ENCODE results near the gene DNAH11. TPM values are rescaled to one million over a fixed set of nuclear protein-coding genes. Genes with fewer than 3 reads are reported as not detected.

Gene DNAH11
- total and polyA plus RNA-seq, 2 of the 13 experiments (the other 11 are each of a cell fraction or from before 2014, with no cell fraction given) = not detected

GRCh38 chr7:21508538-21508937 lies 34.3 kb upstream of the DNAH11 start:
- Histone ChIP-seq H3K4me2 (ENCODE audit: low read depth, low read length) (no peak overlapping the region), H4K20me1 (ENCODE audit: insufficient read depth, low read length) (no peaks in the 10 kb centered on the region), H2AFZ (ENCODE audit: low read length) (no peak overlapping the region), H3K27me3 (ENCODE audit: control insufficient read depth in 1 of 2, insufficient read depth in 2 of 2, low read length in 2 of 2) (no peaks in the 10 kb centered on the region), H3K79me2 (ENCODE audit: insufficient read depth, low read length) (no peaks in the 10 kb centered on the region), H3K36me3 (replicated peaks in 1 of 2; ENCODE audit: control insufficient read depth in 1 of 2, insufficient read depth in 2 of 2, low read length in 2 of 2) (peaks cover 2 to 6% of the 10 kb centered on the region in 2 experiments; a peak in 1 of 5 replicates), H3K9ac (ENCODE audit: insufficient read depth, low read depth, low read length) (no peak overlapping the region), H3K9me3 (ENCODE audit: low read length) (no peaks in the 10 kb centered on the region), H3K4me1 (ENCODE audit: insufficient read depth, low read length) (no peaks in the 10 kb centered on the region), H3K4me3 (replicated peaks in 1 of 3; ENCODE audit: insufficient read depth in 1 of 3, low read depth in 2 of 3, low read length in 3 of 3) (no peak overlapping the region), H3K27ac (ENCODE audit: extremely low read length, insufficient read depth, low read length) (no peak overlapping the region)
- ATAC-seq (no peak), FAIRE-seq (no peak), DNase-seq (ENCODE audit: low spot score) (no peak)
- CTCF ChIA-PET (ENCODE audit: low intra/inter-chr PET ratio, low total read pairs) = interaction anchor here (2.4 to 2.5 kb wide), 2 partner anchors 246 to 252 kb away, joined by 13 to 20 read pairs; no protein-coding TSS in a partner anchor
- in situ Hi-C loops (cut with HindIII; ENCODE audit: extremely low pct_ligation_motif_present, low pct_unique_long_range_greater_than_20kb) = loop anchor here (5.0 to 25.0 kb wide), 2 partner anchors 246 to 721 kb away; partner anchors contain the start of gene SP8
- no TSS peak for BruUV-seq (replicated peaks)
- 92% methylated on average over 3 of the region's 3 CpGs for WGBS (ENCODE audit: low lambda C conversion rate)
- intact Hi-C loops (cut with micrococcal nuclease; ENCODE audit: unreplicated experiment) = loop anchor here (5.0 to 10.0 kb wide), 3 partner anchors 81 to 256 kb away; partner anchors contain the start of gene SP4
- POLR2A ChIA-PET = no interaction called here
- no peak for TF ChIP-seq TP53 (CRISPR knock-in tag; conservative IDR thresholded peaks at IDR 0.05)
- no peak for TF ChIP-seq FOXA3 (CRISPR knock-in tag; IDR thresholded peaks at IDR 0.05)
- TF ChIP-seq, protein P1, sequence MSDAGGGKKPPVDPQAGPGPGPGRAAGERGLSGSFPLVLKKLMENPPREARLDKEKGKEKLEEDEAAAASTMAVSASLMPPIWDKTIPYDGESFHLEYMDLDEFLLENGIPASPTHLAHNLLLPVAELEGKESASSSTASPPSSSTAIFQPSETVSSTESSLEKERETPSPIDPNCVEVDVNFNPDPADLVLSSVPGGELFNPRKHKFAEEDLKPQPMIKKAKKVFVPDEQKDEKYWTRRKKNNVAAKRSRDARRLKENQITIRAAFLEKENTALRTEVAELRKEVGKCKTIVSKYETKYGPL (CRISPR knock-in tag; IDR thresholded peaks at IDR 0.05) = no peak
- TF ChIP-seq TSC22D2 (CRISPR knock-in tag; IDR thresholded peaks at IDR 0.05; ENCODE audit: borderline replicate concordance) = no peak
- TF ChIP-seq ETV6 (CRISPR knock-in tag; conservative IDR thresholded peaks at IDR 0.05) = no peak
- no peak for TF ChIP-seq EP300 (IDR thresholded peaks at IDR 0.05; ENCODE audit: low read depth in 2 of 2, low read length in 2 of 2)
- TF ChIP-seq EP300 (CRISPR knock-in tag; IDR thresholded peaks at IDR 0.05; ENCODE audit: borderline replicate concordance) = no peak
- TF ChIP-seq, protein P2, sequence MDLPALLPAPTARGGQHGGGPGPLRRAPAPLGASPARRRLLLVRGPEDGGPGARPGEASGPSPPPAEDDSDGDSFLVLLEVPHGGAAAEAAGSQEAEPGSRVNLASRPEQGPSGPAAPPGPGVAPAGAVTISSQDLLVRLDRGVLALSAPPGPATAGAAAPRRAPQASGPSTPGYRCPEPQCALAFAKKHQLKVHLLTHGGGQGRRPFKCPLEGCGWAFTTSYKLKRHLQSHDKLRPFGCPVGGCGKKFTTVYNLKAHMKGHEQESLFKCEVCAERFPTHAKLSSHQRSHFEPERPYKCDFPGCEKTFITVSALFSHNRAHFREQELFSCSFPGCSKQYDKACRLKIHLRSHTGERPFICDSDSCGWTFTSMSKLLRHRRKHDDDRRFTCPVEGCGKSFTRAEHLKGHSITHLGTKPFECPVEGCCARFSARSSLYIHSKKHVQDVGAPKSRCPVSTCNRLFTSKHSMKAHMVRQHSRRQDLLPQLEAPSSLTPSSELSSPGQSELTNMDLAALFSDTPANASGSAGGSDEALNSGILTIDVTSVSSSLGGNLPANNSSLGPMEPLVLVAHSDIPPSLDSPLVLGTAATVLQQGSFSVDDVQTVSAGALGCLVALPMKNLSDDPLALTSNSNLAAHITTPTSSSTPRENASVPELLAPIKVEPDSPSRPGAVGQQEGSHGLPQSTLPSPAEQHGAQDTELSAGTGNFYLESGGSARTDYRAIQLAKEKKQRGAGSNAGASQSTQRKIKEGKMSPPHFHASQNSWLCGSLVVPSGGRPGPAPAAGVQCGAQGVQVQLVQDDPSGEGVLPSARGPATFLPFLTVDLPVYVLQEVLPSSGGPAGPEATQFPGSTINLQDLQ (CRISPR knock-in tag; IDR thresholded peaks at IDR 0.05) = no peak
- TF ChIP-seq PREB (CRISPR knock-in tag; IDR thresholded peaks at IDR 0.05) = no peak
- no peak for TF ChIP-seq ZNF839 (CRISPR knock-in tag; IDR thresholded peaks at IDR 0.05; ENCODE audit: borderline replicate concordance)
- no peak for TF ChIP-seq ZNF75D (CRISPR knock-in tag; IDR thresholded peaks at IDR 0.05; ENCODE audit: borderline replicate concordance)
- no peak for TF ChIP-seq MAF1 (CRISPR knock-in tag; IDR thresholded peaks at IDR 0.05; ENCODE audit: borderline replicate concordance)
- no peak for TF ChIP-seq SCMH1 (CRISPR knock-in tag; IDR thresholded peaks at IDR 0.05; ENCODE audit: borderline replicate concordance)
- TF ChIP-seq PAX8 (CRISPR knock-in tag; IDR thresholded peaks at IDR 0.05; ENCODE audit: borderline replicate concordance) = no peak
- TF ChIP-seq DPF2 (CRISPR knock-in tag; IDR thresholded peaks at IDR 0.05; ENCODE audit: borderline replicate concordance, low read depth) = no peak
- no peak for TF ChIP-seq CBX2 (IDR thresholded peaks at IDR 0.05; ENCODE audit: low read depth, low read length)
- TF ChIP-seq CBX2 (CRISPR knock-in tag; IDR thresholded peaks at IDR 0.05; ENCODE audit: low read depth) = no peak
- TF ChIP-seq TOE1 (CRISPR knock-in tag; IDR thresholded peaks at IDR 0.05) = no peak

Data from HepG2 (cell line).